Muscle of leg (tissue), 11 donors: Measurements from ENCODE around the gene ARMC5. TPM values are rescaled to one million over a fixed set of nuclear protein-coding genes. Genes with fewer than 3 reads are reported as not detected.

Experiments
- DNase-seq: peaks from one replicate; pipeline ENCODE4 v3.0.0; 2013
- H3K27ac ChIP-seq: one replicate; pipeline ENCODE4 v1.5.1; 2013; ENCODE audit warnings: mild to moderate bottlenecking, low read length, control low read depth
- H3K27me3 ChIP-seq: one replicate; pipeline ENCODE4 v1.6.1; 2013; ENCODE audit warnings: low read length; ENCODE audit not compliant: control insufficient read depth, insufficient read depth
- H3K36me3 ChIP-seq: one replicate; pipeline ENCODE4 v1.6.1; 2013; ENCODE audit warnings: low read length; ENCODE audit not compliant: control insufficient read depth, insufficient read depth
- H3K4me1 ChIP-seq: one replicate; pipeline ENCODE4 v1.6.1; 2013; ENCODE audit warnings: low read length; ENCODE audit not compliant: control insufficient read depth, insufficient read depth
- H3K4me3 ChIP-seq: one replicate; pipeline ENCODE4 v1.5.1; 2013; ENCODE audit warnings: low read length, control low read depth
- H3K9me3 ChIP-seq: replicated peaks from 2 replicates; pipeline ENCODE4 v1.6.1; 2013; ENCODE audit warnings: low read depth, low read length; ENCODE audit not compliant: control insufficient read depth
- WGBS: methylation state at CpG from one replicate; pipeline ENCODE4 v1.1.5; 2013; ENCODE audit warnings: missing lambda C conversion rate; ENCODE audit not compliant: insufficient coverage; 5-methylcytosine and 5-hydroxymethylcytosine counted together
- polyA plus RNA-seq, 8 donors: library from polyadenylated mRNA; unstranded; fragments of 120-200 nt; gene quantifications; one replicate each; pipeline versions ENCODE4 v1.2.1 to v1.2.3, GENCODE V29; 2013; ENCODE audit warnings: inconsistent platforms in 1 of 8, low replicate concordance in 1 of 8; ENCODE audit not compliant: insufficient read length in 8 of 8, insufficient read depth in 1 of 8
- total RNA-seq: library from RNA; stranded (reverse); fragments of 120-200 nt; gene quantifications from one replicate; pipeline ENCODE4 v1.2.4, GENCODE V29; 2013

Gene ARMC5
- total and polyA plus RNA-seq, 9 donors = 6.3 to 10.8 (median 8.9) TPM

- DNase-seq = no peak
- Histone ChIP-seq H3K27ac (no peak overlapping the region), H3K9me3 (no peaks in the 10 kb centered on the region), H3K36me3 (peaks cover 47% of the 10 kb centered on the region), H3K4me1 (peaks cover 30% of the 10 kb centered on the region), H3K27me3 (no peaks in the 10 kb centered on the region), H3K4me3 (no peak overlapping the region)
- 84% methylated on average over 4 of the region's 10 CpGs for WGBS
Measured at GRCh38 chr16:31461201-31461920, 2.1 kb downstream of the ARMC5 start.

GRCh38 chr16:31461921-31462804 lies 2.9 kb downstream of the ARMC5 start:
- Histone ChIP-seq H3K36me3 (peaks cover 46% of the 10 kb centered on the region), H3K4me3 (no peak overlapping the region), H3K4me1 (peaks cover 26% of the 10 kb centered on the region), H3K27ac (no peak overlapping the region), H3K9me3 (no peaks in the 10 kb centered on the region), H3K27me3 (no peaks in the 10 kb centered on the region)
- WGBS = 92% methylated on average over 34 of the region's 35 CpGs
- no peak for DNase-seq

- no peak overlapping the region for H3K4me3 ChIP-seq
- peaks cover 49% of the 10 kb centered on the region for H3K36me3 ChIP-seq
- no peak for DNase-seq
- no peaks in the 10 kb centered on the region for H3K27me3 ChIP-seq
- H3K27ac ChIP-seq = no peak overlapping the region
- WGBS = 93% methylated on average over 36 of the region's 36 CpGs
- peaks cover 13% of the 10 kb centered on the region for H3K4me1 ChIP-seq
- H3K9me3 ChIP-seq = no peaks in the 10 kb centered on the region
Measured at GRCh38 chr16:31464348-31464769, 5.1 kb downstream of the ARMC5 start.

GRCh38 chr16:31464781-31465260 lies 5.5 kb downstream of the ARMC5 start:
- no peak for DNase-seq
- H3K27ac ChIP-seq = no peak overlapping the region
- no peaks in the 10 kb centered on the region for H3K27me3 ChIP-seq
- H3K4me3 ChIP-seq = no peak overlapping the region
- H3K4me1 ChIP-seq = peaks cover 13% of the 10 kb centered on the region
- WGBS = 83% methylated on average over 9 of the region's 17 CpGs
- H3K36me3 ChIP-seq = peaks cover 49% of the 10 kb centered on the region
- no peaks in the 10 kb centered on the region for H3K9me3 ChIP-seq

GRCh38 chr16:31465788-31466370 lies 6.6 kb downstream of the ARMC5 start:
- no peaks in the 10 kb centered on the region for H3K27me3 ChIP-seq
- peaks cover 49% of the 10 kb centered on the region for H3K36me3 ChIP-seq
- no peak overlapping the region for H3K27ac ChIP-seq
- no peak for DNase-seq
- H3K9me3 ChIP-seq = no peaks in the 10 kb centered on the region
- WGBS = 86% methylated on average over 14 of the region's 20 CpGs
- H3K4me1 ChIP-seq = peaks cover 9% of the 10 kb centered on the region
- H3K4me3 ChIP-seq = no peak overlapping the region

- no peak overlapping the region for H3K27ac ChIP-seq
- DNase-seq = no peak
- H3K9me3 ChIP-seq = no peaks in the 10 kb centered on the region
- H3K36me3 ChIP-seq = peaks cover 49% of the 10 kb centered on the region
- 94% methylated on average over 14 of the region's 18 CpGs for WGBS
- no peaks in the 10 kb centered on the region for H3K27me3 ChIP-seq
- no peak overlapping the region for H3K4me3 ChIP-seq
- H3K4me1 ChIP-seq = peaks cover 11% of the 10 kb centered on the region
Measured at GRCh38 chr16:31466381-31466841, 7.1 kb downstream of the ARMC5 start.

GRCh38 chr16:31467151-31467773 lies 8.0 kb downstream of the ARMC5 start:
- Histone ChIP-seq H3K27ac (peak overlapping the region; percentile 35), H3K27me3 (no peaks in the 10 kb centered on the region), H3K4me3 (no peak overlapping the region), H3K36me3 (peaks cover 44% of the 10 kb centered on the region), H3K9me3 (no peaks in the 10 kb centered on the region), H3K4me1 (peaks cover 14% of the 10 kb centered on the region)
- 64% methylated on average over 2 of the region's 5 CpGs for WGBS
- DNase-seq = no peak

GRCh38 chr16:31467858-31468257 lies 8.6 kb downstream of the ARMC5 start:
- H3K9me3 ChIP-seq = no peaks in the 10 kb centered on the region
- H3K36me3 ChIP-seq = peaks cover 38% of the 10 kb centered on the region
- DNase-seq = no peak
- H3K4me1 ChIP-seq = peaks cover 19% of the 10 kb centered on the region
- H3K4me3 ChIP-seq = no peak overlapping the region
- H3K27ac ChIP-seq = no peak overlapping the region
- no peaks in the 10 kb centered on the region for H3K27me3 ChIP-seq
- WGBS = no CpG with 5 or more reads among the region's 5 CpGs

GRCh38 chr16:31470615-31471014 lies 11.3 kb downstream of the ARMC5 start:
- Histone ChIP-seq H3K4me1 (peaks cover 35% of the 10 kb centered on the region), H3K27me3 (no peaks in the 10 kb centered on the region), H3K4me3 (no peak overlapping the region), H3K9me3 (no peaks in the 10 kb centered on the region), H3K27ac (peak overlapping the region; percentile 94), H3K36me3 (peaks cover 41% of the 10 kb centered on the region)
- WGBS = no CpG with 5 or more reads among the region's 3 CpGs
- no peak for DNase-seq
